ENCODE results near the gene DOCK10.

Gene DOCK10

GRCh38 chr2:224982910-224983711, 59.2 kb downstream of the DOCK10 start:
- in situ Hi-C loops (cut with HindIII; ENCODE audit: low pct_unique_long_range_greater_than_20kb, low sequenced_read_pairs), result no loop called here
- DNase-seq (ENCODE audit: low read depth in 1 of 2, low spot score in 1 of 2), result no peak
- no peak for TF ChIP-seq JUND (IDR thresholded peaks at IDR 0.05; ENCODE audit: low read depth)

- no peak for TF ChIP-seq JUND (IDR thresholded peaks at IDR 0.05; ENCODE audit: low read depth)
- in situ Hi-C loops (cut with HindIII; ENCODE audit: low pct_unique_long_range_greater_than_20kb, low sequenced_read_pairs), result no loop called here
- no peak for DNase-seq (ENCODE audit: low read depth in 1 of 2, low spot score in 1 of 2)
These were observed 60.0 kb downstream of the DOCK10 start for GRCh38 chr2:224982226-224982625.

GRCh38 chr2:224976629-224977525, 65.4 kb downstream of the DOCK10 start:
- DNase-seq (ENCODE audit: low read depth in 1 of 2, low spot score in 1 of 2), result no peak
- TF ChIP-seq JUND (IDR thresholded peaks at IDR 0.05; ENCODE audit: low read depth), result no peak
- in situ Hi-C loops (cut with HindIII; ENCODE audit: low pct_unique_long_range_greater_than_20kb, low sequenced_read_pairs), result no loop called here

GRCh38 chr2:224975761-224976160, 66.5 kb downstream of the DOCK10 start:
- in situ Hi-C loops (cut with HindIII; ENCODE audit: low pct_unique_long_range_greater_than_20kb, low sequenced_read_pairs), result no loop called here
- no peak for DNase-seq (ENCODE audit: low read depth in 1 of 2, low spot score in 1 of 2)
- no peak for TF ChIP-seq JUND (IDR thresholded peaks at IDR 0.05; ENCODE audit: low read depth)

- in situ Hi-C loops (cut with HindIII; ENCODE audit: low pct_unique_long_range_greater_than_20kb, low sequenced_read_pairs), result no loop called here
These were observed 68.9 kb downstream of the DOCK10 start for GRCh38 chr2:224973112-224974016.

GRCh38 chr2:224971214-224971613, 71.1 kb downstream of the DOCK10 start:
- DNase-seq (ENCODE audit: low read depth in 1 of 2, low spot score in 1 of 2), result peak in 1 of 2 experiments; percentile 77
- in situ Hi-C loops (cut with HindIII; ENCODE audit: low pct_unique_long_range_greater_than_20kb, low sequenced_read_pairs), result no loop called here
- no peak for TF ChIP-seq JUND (IDR thresholded peaks at IDR 0.05; ENCODE audit: low read depth)

More at GRCh38 chr2:224973112-224974016, 68.9 kb downstream of the DOCK10 start:
- no peak for DNase-seq (ENCODE audit: low read depth in 1 of 2, low spot score in 1 of 2)
- TF ChIP-seq JUND (IDR thresholded peaks at IDR 0.05; ENCODE audit: low read depth), result no peak

- DNase-seq (ENCODE audit: low read depth in 1 of 2, low spot score in 1 of 2), result no peak
- TF ChIP-seq JUND (IDR thresholded peaks at IDR 0.05; ENCODE audit: low read depth), result no peak
- in situ Hi-C loops (cut with HindIII; ENCODE audit: low pct_unique_long_range_greater_than_20kb, low sequenced_read_pairs), result no loop called here
These were observed 72.0 kb downstream of the DOCK10 start for GRCh38 chr2:224970311-224970710.

GRCh38 chr2:224969633-224970260, 72.5 kb downstream of the DOCK10 start:
- no peak for DNase-seq (ENCODE audit: low read depth in 1 of 2, low spot score in 1 of 2)
- in situ Hi-C loops (cut with HindIII; ENCODE audit: low pct_unique_long_range_greater_than_20kb, low sequenced_read_pairs), result no loop called here
- no peak for TF ChIP-seq JUND (IDR thresholded peaks at IDR 0.05; ENCODE audit: low read depth)

GRCh38 chr2:224969095-224969494, 73.2 kb downstream of the DOCK10 start:
- in situ Hi-C loops (cut with HindIII; ENCODE audit: low pct_unique_long_range_greater_than_20kb, low sequenced_read_pairs), result no loop called here
- TF ChIP-seq JUND (IDR thresholded peaks at IDR 0.05; ENCODE audit: low read depth), result no peak
- DNase-seq (ENCODE audit: low read depth in 1 of 2, low spot score in 1 of 2), result no peak

- TF ChIP-seq JUND (IDR thresholded peaks at IDR 0.05; ENCODE audit: low read depth), result no peak
- in situ Hi-C loops (cut with HindIII; ENCODE audit: low pct_unique_long_range_greater_than_20kb, low sequenced_read_pairs), result no loop called here
- no peak for DNase-seq (ENCODE audit: low read depth in 1 of 2, low spot score in 1 of 2)
These were observed 74.2 kb downstream of the DOCK10 start for GRCh38 chr2:224968051-224968450.

- no peak for DNase-seq (ENCODE audit: low read depth in 1 of 2, low spot score in 1 of 2)
- no peak for TF ChIP-seq JUND (IDR thresholded peaks at IDR 0.05; ENCODE audit: low read depth)
- in situ Hi-C loops (cut with HindIII; ENCODE audit: low pct_unique_long_range_greater_than_20kb, low sequenced_read_pairs), result no loop called here
These were observed 75.7 kb downstream of the DOCK10 start for GRCh38 chr2:224966613-224967012.

- in situ Hi-C loops (cut with HindIII; ENCODE audit: low pct_unique_long_range_greater_than_20kb, low sequenced_read_pairs), result no loop called here
These were observed 82.7 kb downstream of the DOCK10 start for GRCh38 chr2:224959556-224959955.

More at GRCh38 chr2:224959556-224959955, 82.7 kb downstream of the DOCK10 start:
- no peak for DNase-seq (ENCODE audit: low read depth in 1 of 2, low spot score in 1 of 2)
- no peak for TF ChIP-seq JUND (IDR thresholded peaks at IDR 0.05; ENCODE audit: low read depth)

Data from T47D (cell line).